Activated naive CD4-positive, alpha-beta T cell (primary cell): Measurements from ENCODE around the gene TYMS.

Source experiments
- DNase-seq, 4 experiments: peaks; one replicate each; lab custom pipeline; 2025; lab: John Stamatoyannopoulos, UW

The TYMS gene

GRCh38 chr18:657311-658000 is at the start of gene TYMS:
Gene TYMS, plus strand, starts transcription at chr18:657653. Its CDS starts 90 bp downstream, at chr18:657743.
- peak in 1 of 4 experiments; percentile 4 for DNase-seq

DNA sequence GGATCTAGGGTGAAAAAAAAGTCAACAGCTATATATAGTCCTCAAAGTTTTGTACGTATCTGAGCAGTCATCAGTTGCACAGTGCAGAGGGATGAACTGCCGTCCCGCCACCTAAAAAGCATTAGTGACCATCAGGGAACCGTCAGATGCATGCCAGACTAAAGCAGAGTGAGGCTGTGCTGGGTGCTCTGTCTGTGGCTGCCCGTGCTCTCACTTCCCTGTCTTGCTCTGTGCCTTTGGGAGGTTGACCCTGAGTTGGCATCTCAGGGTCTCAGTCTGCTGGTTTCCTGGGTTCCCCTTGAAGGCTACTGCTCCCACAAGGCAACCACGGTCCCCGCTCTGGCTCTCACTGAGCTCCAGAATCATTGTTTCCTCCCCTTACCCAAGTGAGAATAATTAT is 49.5 kb upstream of the TYMS start:
- no peak for DNase-seq

DNA sequence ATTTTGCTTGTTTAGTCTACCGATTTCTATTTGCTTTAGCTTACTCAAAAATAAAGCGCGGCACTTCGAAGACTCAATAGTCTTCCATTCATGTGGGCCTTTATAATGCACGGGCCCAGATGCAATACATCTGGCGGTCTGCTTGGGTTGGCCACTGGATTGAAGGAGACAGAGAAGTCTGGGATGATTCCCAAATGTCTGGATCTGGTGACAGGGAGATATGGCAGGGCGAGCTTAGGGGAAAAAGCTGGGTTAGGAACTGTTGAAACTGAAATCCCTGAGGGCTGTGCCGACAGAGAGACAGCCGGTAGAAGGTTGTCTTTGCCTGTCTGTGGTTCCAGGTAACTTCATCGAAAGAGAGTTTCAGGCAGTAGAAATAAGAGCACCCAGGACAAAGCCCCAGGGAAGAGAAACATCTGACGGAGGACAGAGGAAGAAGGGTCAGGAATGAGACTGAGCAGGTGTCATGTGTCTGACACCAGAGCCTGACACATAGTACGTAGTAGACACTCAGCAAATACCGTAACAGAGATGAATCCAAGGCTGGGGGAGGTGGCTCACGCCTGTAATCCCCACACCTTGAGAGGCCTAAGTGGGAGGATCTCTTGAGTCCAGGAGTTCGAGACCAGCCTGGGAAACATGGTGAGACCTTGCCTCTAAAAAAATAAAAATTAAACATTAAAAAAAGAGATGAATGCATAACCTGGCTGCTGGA is 47.1 kb upstream of the TYMS start:
- no peak for DNase-seq

DNA sequence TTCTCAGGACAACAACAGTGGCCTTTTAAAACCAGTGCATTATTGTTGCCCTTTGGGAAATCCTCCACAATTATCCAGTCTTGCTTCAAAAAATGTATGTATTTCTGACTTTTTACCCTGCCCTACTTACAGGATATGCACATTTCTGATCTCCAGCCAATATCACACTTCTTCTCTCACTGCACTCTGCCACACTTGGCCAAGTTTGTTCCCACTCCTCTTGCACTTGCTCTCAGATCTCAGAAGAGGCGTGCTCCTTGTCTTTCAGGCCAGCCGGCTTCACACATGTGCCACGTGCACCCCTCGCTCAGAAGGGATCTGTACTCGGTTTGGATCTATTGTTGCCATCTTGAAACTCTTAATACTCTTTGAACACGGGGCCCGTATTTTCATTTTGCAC is 45.3 kb upstream of the TYMS start:
- DNase-seq = no peak

GRCh38 chr18:614193-614592 is 43.3 kb upstream of the TYMS start:
- DNase-seq = no peak

DNA sequence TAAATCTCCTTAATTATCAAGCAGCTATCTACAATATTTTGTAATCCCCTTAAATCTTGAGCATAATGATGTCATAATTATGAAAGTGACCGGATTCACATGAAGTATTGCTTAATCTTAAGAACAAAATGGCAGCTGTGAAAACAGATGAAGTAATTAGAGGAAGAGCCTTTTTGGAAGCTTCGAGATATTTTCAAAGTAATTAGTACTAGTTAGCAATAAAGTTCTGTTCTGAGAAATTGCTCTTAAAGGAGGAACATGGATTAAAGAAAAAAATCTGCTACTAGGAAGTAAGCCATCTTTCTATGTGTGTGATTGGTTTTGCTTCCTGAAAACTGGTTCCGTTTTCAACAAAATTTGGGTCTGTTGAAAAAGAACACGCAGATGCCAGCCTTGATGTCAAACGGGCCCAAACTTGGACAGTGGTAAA is 42.3 kb upstream of the TYMS start:
- DNase-seq = no peak

GRCh38 chr18:615773-616172 is 41.7 kb upstream of the TYMS start:
- DNase-seq = no peak

DNA sequence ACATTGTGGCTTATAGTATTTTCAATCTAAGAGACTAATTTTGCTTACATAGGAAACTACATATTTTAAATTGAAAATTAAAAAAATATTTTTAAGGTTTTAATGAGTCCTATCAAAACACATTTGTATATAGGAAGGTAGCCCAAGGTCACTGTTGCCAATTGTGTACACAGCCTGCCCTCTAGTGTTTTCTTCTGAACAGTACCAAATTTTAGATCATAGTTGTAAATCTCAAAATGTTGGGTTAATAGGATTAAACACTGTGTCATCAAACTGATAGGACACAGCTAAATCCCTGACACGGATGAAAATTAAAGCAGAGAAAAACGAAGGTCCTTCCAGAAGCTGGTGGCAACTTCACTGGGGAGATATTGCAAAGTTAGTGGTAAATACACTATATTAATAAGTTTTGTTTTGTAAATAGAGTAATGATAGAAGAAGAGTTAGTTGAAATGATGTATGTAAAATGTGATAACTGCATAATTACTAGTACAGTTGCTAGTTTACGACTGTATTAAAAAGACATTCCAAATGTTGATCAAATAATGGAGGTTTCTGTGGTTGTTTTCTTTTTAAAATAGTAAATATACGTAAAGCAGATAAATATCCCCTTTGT is 41.0 kb upstream of the TYMS start:
- no peak for DNase-seq

DNA sequence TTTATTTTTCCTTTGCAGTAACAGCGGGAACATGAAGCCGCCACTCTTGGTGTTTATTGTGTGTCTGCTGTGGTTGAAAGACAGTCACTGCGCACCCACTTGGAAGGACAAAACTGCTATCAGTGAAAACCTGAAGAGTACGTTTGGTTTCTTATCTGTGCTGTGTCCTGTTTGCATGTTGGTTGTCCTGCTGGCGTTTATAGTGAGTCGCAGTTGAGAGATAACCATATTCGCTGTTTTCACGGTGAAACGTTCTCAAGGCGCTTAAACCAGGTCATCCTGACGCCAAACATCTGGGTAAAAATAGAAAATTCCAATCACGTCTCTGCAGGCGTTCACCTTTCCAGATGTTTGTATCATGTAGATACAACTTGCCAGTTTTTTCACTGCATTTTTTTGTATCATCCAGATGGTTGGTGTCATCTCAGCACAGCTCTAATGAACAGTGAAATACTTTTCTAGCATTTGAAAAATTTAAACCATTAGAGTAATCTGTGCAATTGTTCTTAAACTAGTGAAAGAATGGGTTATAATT is 39.4 kb upstream of the TYMS start:
- DNase-seq = no peak

GRCh38 chr18:618618-619017 is 38.8 kb upstream of the TYMS start:
- DNase-seq = no peak

DNA sequence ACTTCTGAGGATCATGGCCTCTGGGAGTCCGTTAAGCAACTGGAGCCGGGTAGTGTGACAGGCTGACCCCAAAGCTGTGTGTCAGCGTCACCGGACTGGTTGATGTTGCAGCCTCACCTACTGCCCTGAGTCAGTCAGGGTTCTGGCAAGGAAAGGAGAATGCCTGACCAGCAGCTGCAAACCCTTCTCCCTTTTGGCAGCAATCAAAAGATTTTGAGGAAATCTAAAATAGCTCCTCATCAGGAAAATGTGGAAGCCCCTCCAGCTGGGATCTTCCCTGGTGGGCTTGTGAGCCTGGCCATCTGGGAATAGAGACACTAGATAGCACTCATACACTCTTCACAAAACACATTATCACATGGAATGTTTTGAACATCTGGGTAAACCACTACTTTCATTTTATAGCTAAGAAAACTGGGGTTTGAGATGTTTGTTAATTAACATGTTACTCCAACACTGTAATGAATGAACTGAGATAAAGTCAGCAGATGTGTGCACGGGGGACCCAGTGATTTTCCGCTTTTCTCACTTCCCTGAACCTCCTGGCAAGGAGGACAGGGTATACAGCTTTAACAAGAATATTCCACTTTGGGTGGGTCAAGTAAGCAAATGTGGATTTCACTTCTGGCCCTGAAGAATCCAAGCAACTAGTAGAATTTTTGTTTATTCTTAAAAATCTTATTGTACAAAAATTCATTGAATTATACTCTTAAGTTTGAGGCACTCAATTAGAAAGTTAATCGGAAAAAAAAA is 36.0 kb upstream of the TYMS start:
- no peak for DNase-seq

DNA sequence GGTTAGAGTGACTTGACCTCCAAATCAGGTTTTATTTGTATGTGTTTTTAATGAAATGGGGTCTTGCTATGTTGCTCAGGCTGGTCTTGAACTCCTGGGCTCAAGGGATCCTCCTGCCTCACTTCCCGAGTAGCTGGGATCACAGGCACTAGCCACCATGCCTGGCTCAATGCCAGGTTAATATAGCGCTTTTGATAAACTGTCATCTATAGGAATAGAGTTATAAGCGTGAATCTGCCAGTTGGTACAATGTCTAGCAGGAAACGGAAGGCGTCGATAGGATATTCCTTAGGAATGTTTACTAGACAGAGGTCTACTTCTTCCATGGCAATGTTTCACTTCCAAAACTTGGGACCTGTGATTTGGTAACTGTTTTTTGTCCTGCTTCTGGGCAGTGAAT is 35.2 kb upstream of the TYMS start:
- no peak for DNase-seq

- DNase-seq = peak in 3 of 4 experiments; percentile 4 to 14 (median 14)
These were observed 33.5 kb upstream of the TYMS start for GRCh38 chr18:623761-624620.

GRCh38 chr18:627231-627630 is 30.2 kb upstream of the TYMS start:
- DNase-seq = no peak

GRCh38 chr18:629269-630150 is 27.9 kb upstream of the TYMS start:
- DNase-seq = no peak

GRCh38 chr18:631560-631959 is 25.9 kb upstream of the TYMS start:
- no peak for DNase-seq

GRCh38 chr18:634551-635045 is 22.9 kb upstream of the TYMS start:
- no peak for DNase-seq

DNA sequence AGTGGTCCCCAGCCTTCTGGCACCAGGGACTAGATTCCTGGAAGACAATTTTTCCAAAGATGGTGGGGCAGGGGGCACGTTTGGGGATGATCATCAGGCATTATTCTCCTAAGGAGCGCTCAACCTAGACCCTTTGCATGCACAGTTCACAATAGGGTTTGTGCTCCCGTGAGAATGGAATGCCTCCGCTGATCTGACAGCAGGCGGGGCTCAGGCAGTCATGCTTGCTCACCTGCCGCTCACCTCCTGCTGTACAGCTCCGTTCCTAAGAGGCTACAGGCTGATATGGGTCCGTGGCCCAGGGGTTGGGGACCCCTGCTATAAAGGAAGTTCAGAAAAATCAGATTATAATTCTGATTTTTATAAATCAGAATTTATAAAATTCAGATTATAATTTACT is 22.3 kb upstream of the TYMS start:
- no peak for DNase-seq

- no peak for DNase-seq
These were observed 16.2 kb upstream of the TYMS start for GRCh38 chr18:641224-641623.

DNA sequence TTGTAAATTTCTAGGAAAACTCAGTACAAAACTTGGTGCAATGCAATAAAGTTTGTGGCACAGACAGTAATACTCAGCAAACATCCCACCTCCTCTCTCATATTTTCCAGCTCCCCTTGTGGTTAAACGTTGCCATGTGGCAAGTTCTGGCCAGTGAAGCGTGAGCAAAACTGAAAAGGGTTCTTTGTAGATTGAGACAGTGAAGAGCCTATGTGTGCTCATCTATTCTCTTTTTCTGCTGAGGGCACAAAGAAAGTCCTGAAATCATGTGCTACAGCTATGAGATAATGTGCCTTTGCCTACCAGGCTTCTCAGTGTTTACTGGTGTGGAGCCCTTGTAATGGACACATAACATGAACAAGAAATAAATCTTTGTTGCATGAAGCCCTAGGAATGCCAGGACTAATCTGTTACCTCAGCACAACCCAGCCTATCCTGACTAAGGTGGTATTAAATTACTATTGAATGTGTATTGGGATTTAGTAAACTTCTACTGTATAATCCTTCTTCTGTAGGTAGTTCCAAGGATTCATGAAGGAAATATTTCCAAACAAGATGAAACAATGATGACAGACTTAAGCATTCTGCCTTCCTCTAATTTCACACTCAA is 13.0 kb upstream of the TYMS start:
- no peak for DNase-seq
